ENCODE measurements around the gene ACTG1. TPM values are rescaled to one million over a fixed set of nuclear protein-coding genes. Genes with fewer than 3 reads are reported as not detected.

ACTG1 gene
- total and polyA plus RNA-seq, 3 donors from 2014 or later, result 1,571 to 2,057 (median 1,790) TPM

GRCh38 chr17:81550285-81550684, 37.7 kb upstream of the ACTG1 start:
- 92 to 95% methylated on average over 2 to 15 of the region's 15 CpGs for WGBS, 2 donors
- Histone ChIP-seq H3K4me3 (no peak overlapping the region), H3K36me3 (ENCODE audit: low read depth, missing control alignments) (no peaks in the 10 kb centered on the region), H3K9me3 (no peaks in the 10 kb centered on the region), H3K27ac (no peak overlapping the region), H3K4me1 (peaks cover 20% of the 10 kb centered on the region), H3K27me3 (no peaks in the 10 kb centered on the region)
- no peak for DNase-seq
- intact Hi-C loops (cut with DNase I; ENCODE audit: low total_unique reads), result no loop called here
- TF ChIP-seq CTCF (IDR thresholded peaks at IDR 0.05) (no peak), POLR2A (IDR thresholded peaks at IDR 0.05) (no peak)

GRCh38 chr17:81549826-81550225, 37.2 kb upstream of the ACTG1 start:
- Histone ChIP-seq H3K36me3 (ENCODE audit: low read depth, missing control alignments) (no peaks in the 10 kb centered on the region), H3K4me1 (peaks cover 20% of the 10 kb centered on the region), H3K27me3 (no peaks in the 10 kb centered on the region), H3K4me3 (no peak overlapping the region), H3K9me3 (no peaks in the 10 kb centered on the region), H3K27ac (no peak overlapping the region)
- intact Hi-C loops (cut with DNase I; ENCODE audit: low total_unique reads), result no loop called here
- 90 to 98% methylated on average over 6 to 8 of the region's 8 CpGs for WGBS, 2 donors
- TF ChIP-seq POLR2A (IDR thresholded peaks at IDR 0.05) (no peak), CTCF (IDR thresholded peaks at IDR 0.05) (no peak)
- DNase-seq, result no peak

GRCh38 chr17:81549031-81549557, 36.5 kb upstream of the ACTG1 start:
- intact Hi-C loops (cut with DNase I; ENCODE audit: low total_unique reads), result no loop called here
- TF ChIP-seq CTCF (IDR thresholded peaks at IDR 0.05) (no peak), POLR2A (IDR thresholded peaks at IDR 0.05) (no peak)
- H3K36me3 ChIP-seq (ENCODE audit: low read depth, missing control alignments), result no peaks in the 10 kb centered on the region
- no peaks in the 10 kb centered on the region for H3K9me3 ChIP-seq
- H3K27me3 ChIP-seq, result no peaks in the 10 kb centered on the region
- no peak for DNase-seq
- peaks cover 18% of the 10 kb centered on the region for H3K4me1 ChIP-seq
- WGBS, 2 donors, result 83 to 87% methylated on average over 12 to 16 of the region's 16 CpGs
- no peak overlapping the region for H3K27ac ChIP-seq
- no peak overlapping the region for H3K4me3 ChIP-seq

GRCh38 chr17:81547614-81547982, 35.0 kb upstream of the ACTG1 start:
- 87 to 90% methylated on average over 8 to 14 of the region's 14 CpGs for WGBS, 2 donors
- no peaks in the 10 kb centered on the region for H3K27me3 ChIP-seq
- no peaks in the 10 kb centered on the region for H3K9me3 ChIP-seq
- no peaks in the 10 kb centered on the region for H3K36me3 ChIP-seq (ENCODE audit: low read depth, missing control alignments)
- H3K27ac ChIP-seq, result no peak overlapping the region
- H3K4me3 ChIP-seq, result no peak overlapping the region
- no peak for DNase-seq
- H3K4me1 ChIP-seq, result peaks cover 8% of the 10 kb centered on the region
- intact Hi-C loops (cut with DNase I; ENCODE audit: low total_unique reads), result no loop called here
- TF ChIP-seq POLR2A (IDR thresholded peaks at IDR 0.05) (no peak), CTCF (IDR thresholded peaks at IDR 0.05) (no peak)

GRCh38 chr17:81546906-81547613, 34.5 kb upstream of the ACTG1 start:
- Histone ChIP-seq H3K9me3 (no peaks in the 10 kb centered on the region), H3K36me3 (ENCODE audit: low read depth, missing control alignments) (no peaks in the 10 kb centered on the region), H3K27ac (no peak overlapping the region), H3K4me1 (peaks cover 8% of the 10 kb centered on the region), H3K27me3 (no peaks in the 10 kb centered on the region), H3K4me3 (no peak overlapping the region)
- WGBS, 2 donors, result 85 to 89% methylated on average over 25 to 36 of the region's 36 CpGs
- TF ChIP-seq POLR2A (IDR thresholded peaks at IDR 0.05), result no peak
- TF ChIP-seq CTCF (IDR thresholded peaks at IDR 0.05), result no peak
- intact Hi-C loops (cut with DNase I; ENCODE audit: low total_unique reads), result no loop called here
- DNase-seq, result no peak

Measured in testis (tissue), 3 donors.